ENCODE data around the gene MEPCE. TPM values are rescaled to one million over a fixed set of nuclear protein-coding genes. Genes with fewer than 3 reads are reported as not detected.
"Not testable (repeated sequence)": the region's sequence is repeated elsewhere in the genome, so short reads cannot be mapped to it uniquely, and the experiment has no call there.

MEPCE gene
- total RNA-seq, 1 donor from 2014 or later: 23.1 TPM

- ATAC-seq: no peak
Measured at GRCh38 chr7:100433276-100433591, 3.6 kb downstream of the MEPCE start.

GRCh38 chr7:100433592-100434296 is 4.1 kb downstream of the MEPCE start:
- ATAC-seq (no peak), DNase-seq (ENCODE audit: low spot score) (no peak)

More at GRCh38 chr7:100433276-100433591, 3.6 kb downstream of the MEPCE start:
- no peak for DNase-seq (ENCODE audit: low spot score)

DNA sequence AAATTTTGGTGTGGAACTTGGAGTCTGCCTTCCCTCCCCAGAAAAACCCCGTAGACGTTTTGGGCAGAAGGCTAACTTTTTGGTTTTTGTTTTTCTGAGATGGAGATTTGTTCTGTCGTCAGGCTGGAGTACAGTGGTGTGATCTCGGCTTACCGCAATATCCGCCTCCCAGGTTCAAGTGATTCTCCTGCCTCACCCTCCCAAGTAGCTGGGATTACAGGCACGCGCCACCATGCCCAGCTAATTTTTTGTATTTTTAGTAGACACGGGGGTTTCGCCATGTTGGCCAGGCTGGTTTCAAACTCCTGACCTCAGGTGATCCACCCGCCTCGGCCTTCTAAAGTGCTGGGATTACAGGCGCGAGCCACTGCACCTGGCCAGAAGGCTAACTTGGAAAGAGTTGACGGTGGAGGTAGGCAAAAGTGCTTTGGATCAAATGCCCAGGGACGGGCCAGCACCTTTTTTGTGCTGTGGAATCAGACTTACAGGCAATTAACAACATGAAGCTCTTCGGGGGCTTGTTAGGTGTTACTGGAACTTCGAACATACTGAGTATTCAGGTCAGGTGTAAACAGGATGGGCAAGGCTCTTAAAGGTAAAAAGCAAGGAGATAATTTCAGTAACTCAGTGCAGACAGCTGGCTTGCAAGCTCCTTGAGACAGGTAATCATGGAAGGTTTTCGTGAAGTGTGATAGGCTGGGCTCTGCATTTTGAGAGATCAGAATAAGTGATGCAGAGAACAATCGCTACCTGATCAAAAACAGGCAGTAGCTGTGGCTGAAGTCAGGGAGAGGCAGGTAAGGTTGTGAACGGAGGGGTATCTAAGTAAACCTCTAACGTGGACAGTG is 4.9 kb downstream of the MEPCE start:
- no peak for ATAC-seq
- DNase-seq (ENCODE audit: low spot score): peak; percentile 32

DNA sequence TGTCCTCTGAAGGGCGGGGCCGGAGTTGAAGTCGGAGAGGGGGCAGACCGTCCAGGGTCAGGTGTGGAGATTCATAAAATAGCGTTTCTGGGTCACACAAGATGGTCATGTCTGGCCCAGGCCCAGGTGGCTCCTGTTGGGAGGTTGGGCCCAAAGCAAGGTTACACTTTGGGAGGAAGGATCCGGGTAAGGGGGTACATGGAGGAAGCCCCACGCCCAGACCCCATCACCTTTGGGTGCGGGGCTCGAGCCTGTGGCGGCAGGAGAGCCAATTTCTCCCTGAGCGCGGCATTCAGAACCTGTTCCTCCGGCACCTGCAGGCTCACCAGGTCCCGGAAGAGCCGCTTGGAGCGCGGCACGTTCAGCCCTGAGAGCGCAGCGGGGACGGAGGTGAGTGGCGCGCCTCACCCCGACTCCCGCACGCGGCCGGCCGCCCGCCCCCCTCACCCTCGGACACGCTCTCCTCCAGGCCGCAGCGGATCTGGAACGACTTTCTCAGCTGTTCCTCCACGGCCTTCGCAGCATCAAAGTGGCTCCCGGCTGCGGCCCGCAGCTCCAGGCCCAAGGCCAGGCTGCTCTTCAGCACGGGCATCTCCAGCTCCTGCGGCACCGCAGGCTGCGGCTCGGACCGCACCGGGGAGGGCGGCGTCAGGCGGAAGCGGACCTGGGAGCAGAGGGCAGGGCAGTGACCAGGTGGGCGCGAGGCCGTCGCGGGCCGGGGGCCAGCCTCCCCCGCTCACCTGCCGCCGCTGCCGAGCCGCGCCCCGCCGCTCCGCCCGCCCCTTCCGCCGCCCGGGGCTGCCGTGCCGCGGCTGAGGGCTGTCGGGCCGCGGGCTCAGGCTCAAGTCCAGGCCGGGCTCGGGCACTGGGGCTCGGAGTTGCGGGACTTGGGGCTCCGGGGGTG is 6.0 kb downstream of the MEPCE start:
- ATAC-seq (peak; percentile 67), DNase-seq (ENCODE audit: low spot score) (no peak)

DNA sequence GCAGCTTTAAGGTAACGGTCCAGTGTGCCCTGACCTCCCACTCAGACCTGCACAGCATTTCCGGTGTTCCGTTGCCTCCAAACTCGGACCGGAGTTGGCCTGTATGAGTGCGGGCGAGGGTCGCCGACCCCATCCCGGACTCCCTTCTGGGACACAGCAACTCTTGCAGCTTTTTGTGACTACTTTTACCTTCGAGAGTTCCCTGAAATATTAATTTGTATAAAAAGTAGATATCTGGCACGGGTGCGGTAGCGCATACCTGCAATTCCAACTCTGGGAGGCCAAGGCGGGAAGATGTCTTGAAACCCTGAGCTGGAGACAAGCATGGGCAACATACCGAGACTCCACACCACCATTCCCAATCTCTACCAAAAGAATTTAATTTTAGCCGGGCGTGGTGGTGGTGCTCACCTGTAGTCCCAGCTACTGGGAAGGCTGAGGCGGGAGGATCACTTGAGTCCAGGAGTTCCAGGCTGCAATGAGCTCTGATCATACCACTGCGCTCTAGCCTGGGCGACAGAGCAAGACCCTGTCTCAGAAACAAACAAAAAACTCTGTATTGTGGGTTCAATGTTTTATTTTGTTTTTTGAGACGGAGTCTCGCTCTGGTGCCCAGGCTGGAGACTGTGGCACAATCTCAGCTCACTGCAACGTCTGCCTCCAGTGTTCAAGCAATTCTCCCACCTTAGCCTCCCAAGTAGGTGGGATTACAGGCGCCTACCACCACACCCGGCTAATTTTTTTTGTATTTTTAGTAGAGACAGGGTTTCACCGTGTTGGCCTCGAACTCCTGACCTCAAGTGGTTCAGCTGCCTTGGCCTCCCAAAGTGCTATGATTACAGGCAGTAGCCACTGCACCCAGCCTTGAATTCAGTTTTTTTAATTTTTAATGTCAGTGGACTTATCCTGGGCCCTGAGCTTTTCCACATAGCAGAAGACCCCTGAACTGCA is 7.8 kb downstream of the MEPCE start:
- DNase-seq (ENCODE audit: low spot score): peak; percentile 50
- ATAC-seq: no peak

DNA sequence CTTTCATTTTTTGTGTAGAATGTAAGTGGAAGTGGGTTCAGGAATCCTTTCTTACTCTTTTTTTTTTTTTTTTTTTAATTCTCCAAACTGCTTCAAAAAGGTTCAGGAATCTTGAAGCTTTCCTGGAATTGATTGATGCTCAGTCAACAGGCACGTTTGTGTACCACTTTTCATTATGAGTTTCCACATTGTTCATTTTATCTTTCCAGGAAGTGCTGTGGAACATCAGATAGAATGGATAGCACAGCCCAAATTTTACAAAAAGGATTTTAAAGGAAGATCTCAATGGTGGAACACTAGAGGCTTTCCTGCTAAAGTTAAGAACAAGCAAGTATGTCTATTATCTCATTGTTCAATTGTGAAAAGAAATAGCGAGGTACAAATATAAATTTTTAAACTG is 8.5 kb downstream of the MEPCE start:
- ATAC-seq (no peak), DNase-seq (ENCODE audit: low spot score) (no peak)

DNA sequence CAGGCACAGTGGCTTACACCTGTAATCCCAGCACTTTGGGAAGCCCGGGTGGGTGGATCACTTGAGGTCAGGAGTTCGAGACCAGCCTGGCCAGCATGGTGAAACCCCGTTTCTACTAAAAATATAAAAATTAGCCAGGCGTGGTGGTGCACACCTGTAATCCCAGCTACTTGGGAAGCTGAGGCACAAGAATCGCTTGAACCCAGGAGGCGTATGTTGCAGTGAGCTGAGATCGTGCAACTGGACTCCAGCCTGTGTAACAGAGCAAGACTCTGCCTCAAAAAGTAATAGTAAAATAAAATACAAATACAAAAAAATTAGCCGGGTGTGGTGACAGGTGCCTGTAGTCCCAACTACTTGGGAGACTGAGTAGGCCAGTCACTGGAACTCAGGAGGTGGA is 9.1 kb downstream of the MEPCE start:
- not testable (repeated sequence) for ATAC-seq
- peak; percentile 27 for DNase-seq (ENCODE audit: low spot score)

GRCh38 chr7:100439244-100439643 is 9.6 kb downstream of the MEPCE start:
- ATAC-seq: not testable (repeated sequence)
- DNase-seq (ENCODE audit: low spot score): peak; percentile 36

DNA sequence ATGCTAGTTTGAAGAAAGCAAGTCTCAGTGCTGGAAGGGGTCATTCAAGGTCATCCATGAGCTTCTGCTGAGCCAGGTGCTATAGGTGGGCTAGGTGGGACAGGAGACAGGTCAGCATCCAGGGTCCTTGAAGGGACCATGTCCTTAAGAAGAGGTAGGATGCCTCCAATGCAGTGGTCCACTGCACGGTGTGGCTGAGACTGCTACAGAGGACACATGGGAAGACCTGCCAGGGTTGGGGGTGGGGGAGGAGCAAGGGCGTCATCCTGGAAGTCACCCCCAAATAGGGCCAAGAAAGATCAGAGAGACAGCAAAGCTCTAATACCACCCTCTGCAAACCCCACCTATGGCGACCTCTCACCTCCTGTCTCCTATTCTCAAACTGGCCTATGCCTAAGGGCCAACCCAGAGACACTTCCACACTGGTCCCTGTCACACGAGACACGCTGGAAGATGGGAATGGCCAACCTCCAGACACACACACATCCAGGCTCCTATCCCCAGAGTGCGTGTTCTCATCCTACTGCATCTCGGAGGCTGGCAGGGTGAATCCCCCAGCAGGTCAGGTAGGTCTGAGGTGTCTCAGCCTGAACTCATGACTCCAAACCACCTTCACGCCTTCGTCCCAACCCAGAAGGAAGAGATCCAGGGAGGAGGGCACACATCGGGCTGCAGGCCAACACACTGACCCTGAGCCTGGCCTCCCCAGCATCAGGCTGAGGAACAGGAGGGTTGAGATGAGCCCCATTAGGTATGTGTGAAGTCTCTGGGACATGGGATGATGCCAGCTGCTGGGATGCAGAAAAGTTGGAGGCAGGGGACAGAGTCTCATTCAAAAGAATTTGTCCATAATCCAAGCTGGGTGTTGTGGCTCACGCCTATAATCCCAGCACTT is 12.3 kb downstream of the MEPCE start:
- DNase-seq (ENCODE audit: low spot score) (peak; percentile 42), ATAC-seq (no peak)

DNA sequence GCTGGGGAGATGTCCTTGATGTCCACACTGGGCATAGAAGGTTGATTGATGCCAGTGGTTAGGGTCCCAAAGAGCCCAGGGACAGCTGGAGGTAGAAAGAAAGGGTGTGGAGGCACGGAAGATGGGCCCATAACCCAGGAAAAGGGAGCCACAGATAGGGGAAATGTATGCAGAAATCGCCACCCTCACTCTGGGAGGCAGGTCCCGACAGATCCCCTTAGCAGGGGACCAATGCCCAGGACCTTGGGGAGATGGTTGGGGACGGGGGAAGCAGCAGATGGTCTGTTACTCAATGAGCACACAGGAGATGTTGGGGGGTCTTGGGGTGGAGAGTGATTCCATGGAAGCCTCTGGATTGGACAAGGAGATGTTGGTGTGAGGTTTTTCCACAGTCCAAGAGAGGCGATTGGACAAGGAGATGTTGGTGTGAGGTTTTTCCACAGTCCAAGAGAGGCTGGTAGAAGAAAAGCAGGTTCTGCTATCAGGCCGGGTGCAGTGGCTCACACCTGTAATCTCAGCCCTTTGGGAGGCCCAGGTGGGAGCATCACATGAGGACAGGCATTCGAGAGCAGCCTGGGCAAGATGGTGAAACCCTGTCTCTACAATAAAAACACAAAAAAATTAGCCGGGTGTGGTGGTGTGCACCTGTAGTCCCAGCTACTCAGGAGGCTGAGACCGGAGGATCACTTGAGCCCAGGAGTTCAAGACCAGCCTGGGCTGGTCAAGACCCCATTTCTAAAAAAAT is 13.6 kb downstream of the MEPCE start:
- no peak for ATAC-seq
- no peak for DNase-seq (ENCODE audit: low spot score)

DNA sequence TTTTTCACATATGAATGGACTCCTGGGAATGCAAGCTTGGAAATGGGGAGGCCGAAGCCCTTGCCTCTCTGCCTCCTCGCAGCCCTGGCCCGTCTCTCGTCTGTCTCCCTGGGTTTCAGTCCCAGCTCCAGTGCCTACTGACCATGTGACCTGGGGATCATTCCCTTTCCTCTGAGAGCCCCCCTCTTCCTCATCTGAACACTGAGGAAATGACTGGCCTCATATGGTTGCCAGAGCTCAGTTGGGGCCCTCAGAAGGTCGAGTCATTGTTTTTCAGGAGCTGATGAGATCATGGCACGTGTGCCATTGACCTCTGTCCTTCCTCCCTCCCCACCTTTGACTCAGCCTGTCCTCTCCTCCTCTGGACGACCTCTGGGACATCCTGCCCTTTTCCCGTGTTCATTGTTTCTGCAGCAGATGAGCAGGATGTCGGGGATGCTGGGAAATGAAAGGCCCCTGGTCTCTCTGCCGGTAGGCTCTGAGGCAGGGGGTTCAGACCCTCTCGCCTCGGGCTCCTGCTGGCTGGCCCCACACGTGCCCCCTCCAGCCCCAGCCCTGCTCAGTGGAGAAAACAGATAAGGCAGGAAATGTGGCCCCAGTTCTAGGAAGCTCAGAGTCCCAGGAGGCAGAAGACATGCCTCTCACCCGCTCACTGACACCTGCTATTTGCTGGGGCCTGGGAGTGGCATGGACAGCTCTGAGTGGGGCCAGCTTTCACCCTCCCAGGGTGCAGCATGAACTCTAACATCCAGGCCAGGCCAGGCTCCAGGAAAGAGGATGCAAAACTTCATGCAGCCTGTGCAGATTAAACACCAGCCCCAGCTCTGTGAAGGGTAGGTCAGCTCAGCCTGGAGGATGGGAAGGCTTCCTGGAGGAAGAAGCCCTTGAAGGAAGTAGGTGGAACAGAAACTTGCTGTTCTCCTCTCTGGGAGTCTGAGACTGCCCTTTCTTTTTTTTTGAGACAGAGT is 15.0 kb downstream of the MEPCE start:
- ATAC-seq (peak; percentile 81), DNase-seq (ENCODE audit: low spot score) (peak; percentile 68)

- no peak for DNase-seq (ENCODE audit: low spot score)
- ATAC-seq: no peak
Measured at GRCh38 chr7:100446040-100446439, 16.4 kb downstream of the MEPCE start.

DNA sequence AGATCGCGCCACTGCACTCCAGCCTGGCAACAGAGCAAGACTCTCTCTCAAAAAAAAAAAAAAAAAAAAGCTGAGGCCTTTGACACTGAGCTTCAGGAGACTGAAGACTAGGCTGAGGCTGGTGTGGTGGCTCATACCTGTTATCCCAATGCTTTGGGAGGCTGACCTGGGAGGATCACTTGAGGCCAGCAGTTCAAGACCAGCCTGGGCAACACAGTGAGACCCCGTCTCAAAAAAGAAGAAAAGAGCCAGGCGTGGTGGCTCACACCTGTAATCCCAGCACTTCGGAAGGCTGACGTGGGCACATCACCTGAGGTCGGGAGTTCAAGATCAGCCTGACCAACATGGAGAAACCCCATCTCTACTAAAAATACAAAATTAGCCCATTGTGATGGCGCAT is 17.7 kb downstream of the MEPCE start:
- not testable (repeated sequence) for ATAC-seq; DNase-seq (ENCODE audit: low spot score)

DNA sequence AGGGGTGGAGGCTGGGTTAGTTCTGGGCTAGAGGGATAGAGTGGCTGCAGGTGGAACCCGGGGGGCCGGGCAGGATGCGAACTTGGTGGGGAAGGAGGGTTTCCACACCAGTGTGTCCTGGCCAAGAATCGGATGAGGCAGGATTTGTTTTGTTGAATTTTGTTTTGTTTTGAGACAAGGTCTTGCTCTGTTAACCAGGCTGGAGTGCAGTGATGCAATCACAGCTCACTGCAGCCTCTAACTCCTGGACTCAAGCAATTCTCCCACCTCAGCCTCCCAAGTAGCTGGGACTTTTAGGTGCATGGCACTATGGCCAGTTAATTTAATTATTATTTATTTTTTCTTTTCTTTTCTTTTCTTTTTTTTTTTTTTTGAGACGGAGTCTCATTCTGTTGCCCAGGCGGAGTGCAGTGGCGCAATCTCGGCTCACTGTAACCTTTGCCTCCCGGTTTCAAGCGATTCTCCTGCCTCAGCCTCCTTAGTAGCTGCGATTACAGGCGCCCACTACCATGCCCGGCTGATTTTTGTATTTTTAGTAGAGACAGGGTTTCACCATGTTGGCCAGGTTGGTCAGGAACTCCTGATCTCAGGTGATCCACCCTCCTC is 19.7 kb downstream of the MEPCE start:
- no peak for DNase-seq (ENCODE audit: low spot score)
- ATAC-seq: peak; percentile 36

DNA sequence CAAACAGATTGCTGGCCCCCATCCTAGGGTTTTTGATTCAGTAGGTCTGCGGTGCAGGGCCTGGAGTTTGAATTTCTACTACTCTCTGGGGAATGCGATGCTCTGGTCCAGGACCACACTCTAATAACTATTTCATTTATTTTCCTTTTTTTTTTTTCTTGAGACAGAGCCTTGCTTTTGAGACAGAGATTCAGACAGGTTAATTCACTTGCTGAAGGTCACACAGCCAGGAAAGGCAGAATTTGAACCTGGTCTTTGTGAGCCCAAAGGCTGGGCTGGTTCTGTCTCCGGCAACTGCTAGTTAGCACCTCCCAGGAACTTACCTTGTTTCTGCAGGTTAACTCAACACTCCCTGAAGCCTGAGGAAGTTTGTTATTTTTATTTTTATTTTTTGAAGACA is 22.9 kb downstream of the MEPCE start:
- no peak for ATAC-seq

GRCh38 chr7:100453854-100454253 is 24.2 kb downstream of the MEPCE start:
- DNase-seq (ENCODE audit: low spot score); ATAC-seq: not testable (repeated sequence)

More for the DNA sequence above, 22.9 kb downstream of the MEPCE start:
- DNase-seq (ENCODE audit: low spot score): no peak

DNA sequence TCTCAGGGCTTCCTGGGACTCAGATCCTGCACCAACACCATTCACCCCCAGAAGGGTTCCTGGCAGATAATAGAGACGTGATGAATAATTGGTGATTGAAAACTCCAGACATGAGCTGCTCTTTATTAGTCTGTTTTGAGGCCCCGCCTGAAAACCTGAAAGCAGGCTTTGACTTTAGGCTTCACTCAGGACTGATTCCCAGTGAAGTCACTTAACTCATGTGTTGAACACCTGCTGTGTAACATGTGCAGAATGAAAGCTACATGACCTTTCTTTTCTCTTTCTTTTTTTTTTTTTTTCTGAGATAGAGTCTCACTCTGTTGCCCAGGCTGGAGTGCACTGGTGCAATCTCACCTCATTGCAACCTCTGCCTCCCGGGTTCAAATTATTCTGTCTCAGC is 25.6 kb downstream of the MEPCE start:
- ATAC-seq: no peak
- DNase-seq (ENCODE audit: low spot score): no peak

Data from left lobe of liver (tissue), 2 donors.